Spinal cord (tissue), 10 donors: Measurements from ENCODE around the gene CEP68. TPM values are rescaled to one million over a fixed set of nuclear protein-coding genes. Genes with fewer than 3 reads are reported as not detected.
A peak's percentile ranks its signal among the peaks of the same experiment; 100 is the strongest.
"Not testable (repeated sequence)": the region's sequence is repeated elsewhere in the genome, so short reads cannot be mapped to it uniquely, and the experiment has no call there.

Experiments used
- DNase-seq, 6 donors: peaks; one replicate each; pipeline versions ENCODE4 v3.0.0 to v3.0.0-alpha.2; 2013 to 2015; ENCODE audit warnings: low spot score in 6 of 6, low read depth in 4 of 6
- H3K27ac ChIP-seq: one replicate; pipeline ENCODE4 v1.5.1; 2013; ENCODE audit warnings: low read depth, low read length, control low read depth
- H3K27me3 ChIP-seq: one replicate; pipeline ENCODE4 v1.6.1; 2013; ENCODE audit warnings: low read length; ENCODE audit not compliant: control insufficient read depth, insufficient read depth
- H3K36me3 ChIP-seq: one replicate; pipeline ENCODE4 v1.6.1; 2013; ENCODE audit warnings: low read length; ENCODE audit not compliant: control insufficient read depth, insufficient read depth
- H3K4me1 ChIP-seq: one replicate; pipeline ENCODE4 v1.6.1; 2013; ENCODE audit warnings: low read length; ENCODE audit not compliant: control insufficient read depth, insufficient read depth
- H3K4me3 ChIP-seq: one replicate; pipeline ENCODE4 v1.5.1; 2013; ENCODE audit warnings: low read depth, low read length, control low read depth
- H3K9me3 ChIP-seq: one replicate; pipeline ENCODE4 v1.6.1; 2013; ENCODE audit warnings: low read length; ENCODE audit not compliant: control insufficient read depth, insufficient read depth
- WGBS: methylation state at CpG from one replicate; pipeline ENCODE4 v1.1.5; 2013; ENCODE audit warnings: missing lambda C conversion rate; ENCODE audit not compliant: insufficient coverage; 5-methylcytosine and 5-hydroxymethylcytosine counted together
- polyA plus RNA-seq, 2 donors: library from polyadenylated mRNA; unstranded; fragments of 120-200 nt; gene quantifications; one replicate each; pipeline ENCODE4 v1.2.1, GENCODE V29; 2013; ENCODE audit not compliant: insufficient read length in 2 of 2
- total RNA-seq, 2 donors: library from RNA; depleted of rRNA in 1 of 2; stranded (reverse); fragments of 120-200 nt in 1 of 2; fragments of >200 nt in 1 of 2; gene quantifications; one replicate each; pipeline versions ENCODE4 v1.2.3 to v1.2.4, GENCODE V29; 2013 to 2014
- donor health status: healthy.

Gene CEP68
- total and polyA plus RNA-seq, 4 donors = 30.0 to 39.2 (median 33.6) TPM

DNA sequence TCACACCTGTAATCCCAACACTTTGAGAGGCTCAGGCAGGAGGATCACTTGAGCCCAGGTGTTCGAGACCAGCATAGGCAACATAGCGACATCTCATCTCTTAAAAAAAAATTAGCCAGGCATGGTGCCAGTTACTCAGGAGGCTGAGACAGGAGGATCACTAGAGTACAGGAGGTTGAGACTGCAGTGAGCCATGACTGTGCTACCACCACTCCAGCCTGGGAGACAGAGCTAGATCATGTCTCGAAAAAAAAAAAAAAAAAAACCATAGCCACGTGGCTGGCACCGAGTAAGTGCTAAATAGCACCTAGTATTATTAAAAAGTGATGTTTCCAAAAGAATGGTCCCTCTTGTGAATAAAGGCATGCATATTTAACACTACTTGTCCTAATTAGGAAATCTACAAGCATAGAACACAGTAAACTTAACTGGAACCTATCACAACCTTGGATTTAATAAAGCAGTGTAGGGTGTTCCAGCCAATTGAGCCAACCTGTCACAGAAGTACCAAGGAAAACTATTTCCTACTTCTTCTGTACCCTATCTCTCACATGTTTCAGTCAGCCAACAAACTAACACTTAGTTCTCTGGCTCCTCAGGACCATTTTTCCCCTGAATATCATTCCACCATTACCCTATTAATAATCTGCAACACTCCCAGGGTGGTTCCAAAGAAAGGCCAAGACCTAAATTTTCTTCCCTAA, 64.9 kb downstream of the CEP68 start:
- H3K27ac ChIP-seq = no peak overlapping the region
- no peaks in the 10 kb centered on the region for H3K36me3 ChIP-seq
- DNase-seq = no peak
- no peak overlapping the region for H3K4me3 ChIP-seq
- no peaks in the 10 kb centered on the region for H3K27me3 ChIP-seq
- H3K4me1 ChIP-seq = peaks cover 10% of the 10 kb centered on the region
- WGBS = no CpG with 5 or more reads among the region's 5 CpGs
- no peaks in the 10 kb centered on the region for H3K9me3 ChIP-seq

DNA sequence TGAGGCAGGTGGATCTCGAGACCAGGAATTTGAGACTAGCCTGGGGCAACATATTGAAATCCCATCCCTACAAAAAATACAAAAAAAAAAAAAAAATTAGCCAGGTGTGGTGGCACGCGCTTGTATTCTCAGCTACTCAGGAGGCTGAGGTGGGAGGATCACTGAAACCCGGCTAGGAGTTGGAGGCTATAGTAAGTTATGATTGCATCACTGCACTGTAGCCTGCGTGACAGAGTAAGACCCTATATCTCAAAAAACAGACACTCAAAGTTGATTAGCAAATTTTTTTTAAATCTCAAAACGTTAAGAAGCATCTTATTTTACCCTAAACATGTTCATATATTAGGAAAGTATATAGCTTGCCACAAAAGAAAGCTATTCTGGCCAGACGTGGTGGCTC, 66.1 kb downstream of the CEP68 start:
- Histone ChIP-seq H3K4me3 (no peak overlapping the region), H3K36me3 (no peaks in the 10 kb centered on the region), H3K27ac (no peak overlapping the region), H3K9me3 (no peaks in the 10 kb centered on the region), H3K27me3 (no peaks in the 10 kb centered on the region), H3K4me1 (peaks cover 13% of the 10 kb centered on the region)
- WGBS = 43% methylated on average over 1 of the region's 7 CpGs
- no peak for DNase-seq

DNA sequence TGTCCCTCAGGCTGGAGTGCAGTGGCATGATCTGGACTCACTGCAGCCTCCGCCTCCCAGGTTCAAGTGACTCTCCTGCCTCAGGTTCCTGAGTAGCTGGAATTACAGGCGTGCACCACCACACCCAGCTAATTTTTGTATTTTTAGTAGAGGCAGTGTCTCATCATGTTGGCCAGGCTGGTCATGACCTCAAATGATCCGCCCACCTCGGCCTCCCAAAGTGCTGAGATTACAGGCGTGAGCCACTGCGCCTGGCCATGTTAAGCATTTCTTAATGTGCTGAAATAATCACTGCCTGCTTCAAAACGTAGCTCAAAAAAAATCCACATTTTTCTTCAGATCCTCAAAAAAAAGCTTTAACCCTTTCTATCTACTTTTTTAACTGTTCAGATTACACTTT, 69.2 kb downstream of the CEP68 start:
- not testable (repeated sequence) for H3K4me3 ChIP-seq, H3K27ac ChIP-seq, H3K36me3 ChIP-seq, H3K27me3 ChIP-seq, DNase-seq, H3K9me3 ChIP-seq
- peaks cover 20% of the 10 kb centered on the region for H3K4me1 ChIP-seq
- 70% methylated on average over 3 of the region's 7 CpGs for WGBS

DNA sequence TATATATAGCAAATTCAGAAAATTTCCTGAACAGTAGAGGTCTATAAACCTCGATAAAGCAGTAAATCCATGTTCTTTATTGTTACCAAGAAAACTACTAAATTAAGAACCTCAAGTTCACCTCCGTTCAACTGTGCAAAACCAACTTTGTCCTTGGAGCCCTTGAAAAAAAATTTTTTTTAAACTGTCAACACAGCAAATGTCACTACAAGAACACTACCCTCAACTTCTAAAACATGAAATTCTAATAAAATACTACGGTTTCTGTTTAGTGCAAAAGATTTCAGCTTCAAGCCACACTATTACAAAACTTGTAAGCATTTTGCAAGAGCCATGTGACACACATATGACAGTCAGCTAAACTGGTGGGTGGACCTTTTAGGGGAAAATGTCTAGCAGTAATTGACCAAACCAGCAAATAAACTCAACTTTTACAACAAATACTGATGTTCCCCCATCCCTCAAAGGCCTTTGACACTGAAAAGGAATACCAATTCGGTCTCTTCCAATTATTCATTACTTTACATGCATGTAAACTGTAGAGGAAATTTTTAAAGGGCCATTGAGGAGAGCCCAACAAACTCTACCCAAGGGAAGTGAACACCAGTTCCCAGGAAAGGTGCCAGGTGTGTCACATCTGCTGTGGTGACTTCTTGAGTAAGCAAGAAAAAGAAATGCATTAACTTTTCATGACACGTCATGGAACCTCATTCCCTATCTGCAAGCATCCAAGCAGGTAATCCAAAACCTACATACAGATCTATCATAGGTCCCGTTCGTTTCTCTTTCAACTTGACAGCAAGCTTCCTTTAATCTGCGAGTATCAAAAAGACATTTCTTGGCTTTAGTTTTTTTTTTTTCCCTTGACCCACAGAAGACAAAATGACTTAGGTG, 72.3 kb downstream of the CEP68 start:
- Histone ChIP-seq H3K36me3 (no peaks in the 10 kb centered on the region), H3K27me3 (no peaks in the 10 kb centered on the region), H3K4me3 (peak overlapping the region; percentile 93), H3K9me3 (no peaks in the 10 kb centered on the region), H3K27ac (peak overlapping the region; percentile 99), H3K4me1 (peaks cover 21% of the 10 kb centered on the region)
- peak in 1 of 6 donors; percentile 5 for DNase-seq
- 25% methylated on average over 5 of the region's 8 CpGs for WGBS

- Histone ChIP-seq H3K4me3 (peak overlapping the region; percentile 93), H3K4me1 (peaks cover 21% of the 10 kb centered on the region), H3K27me3 (no peaks in the 10 kb centered on the region), H3K27ac (peak overlapping the region; percentile 99), H3K36me3 (no peaks in the 10 kb centered on the region), H3K9me3 (no peaks in the 10 kb centered on the region)
- 0% methylated on average over 28 of the region's 29 CpGs for WGBS
- peak in 5 of 6 donors; percentile 5 to 53 (median 21) for DNase-seq
Measured at GRCh38 chr2:65129286-65129825, 73.1 kb downstream of the CEP68 start.

DNA sequence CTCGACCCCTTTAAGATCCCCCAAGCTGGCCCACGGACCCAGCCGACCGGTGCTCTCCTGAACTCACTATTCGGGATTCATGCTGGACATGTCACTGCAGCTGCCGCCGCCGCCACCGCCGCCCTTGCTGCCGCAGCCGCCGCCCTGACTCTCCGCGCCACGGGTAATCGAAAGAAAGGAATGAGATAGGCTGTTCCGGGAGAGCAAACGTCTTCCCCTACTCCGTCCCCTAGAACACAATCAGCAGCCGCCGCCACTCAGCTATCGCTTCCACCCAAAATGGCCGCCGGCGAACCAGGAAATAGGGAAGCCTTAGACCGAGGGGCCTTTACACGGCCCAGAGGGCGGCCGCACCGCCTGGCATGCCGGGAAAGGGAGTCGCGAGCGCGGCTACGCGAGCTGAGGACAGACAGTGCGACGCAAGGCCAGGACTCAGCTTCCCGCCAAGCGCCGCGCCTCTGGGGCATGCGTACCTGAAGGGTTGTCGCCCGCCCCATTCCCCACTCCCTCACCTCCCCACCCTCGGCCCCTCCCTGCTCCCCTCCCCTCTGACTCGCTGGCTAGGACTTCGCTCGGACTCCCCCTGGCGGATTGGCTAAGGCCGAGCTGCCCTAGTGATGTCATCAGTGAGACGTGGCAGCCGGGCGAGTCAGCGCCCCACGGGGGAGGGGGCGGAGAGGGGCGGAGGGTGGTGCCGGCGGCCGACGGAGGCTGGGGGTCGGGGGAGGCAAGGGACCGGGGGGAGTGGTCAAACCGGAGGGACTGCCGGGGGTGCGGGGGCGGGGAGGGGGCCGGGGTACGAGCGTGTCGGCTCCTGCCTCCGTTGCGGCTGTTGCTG, 73.8 kb downstream of the CEP68 start, which contains the start of gene RAB1A:
RAB1A (minus strand) TSS at position 281 of the 838 bp plus-strand sequence; CDS start at position 90, 191 bp downstream.
- Histone ChIP-seq H3K27ac (peak within 1 kb of the TSS; percentile 99), H3K4me1 (peaks cover 21% of the 10 kb centered on the region), H3K9me3 (no peaks in the 10 kb centered on the region), H3K36me3 (no peaks in the 10 kb centered on the region), H3K4me3 (peak within 1 kb of the TSS; percentile 93), H3K27me3 (no peaks in the 10 kb centered on the region)
- DNase-seq = peak; percentile 93 to 100 (median 99)
- WGBS = under 1% methylated on average over 57 of the region's 76 CpGs

DNA sequence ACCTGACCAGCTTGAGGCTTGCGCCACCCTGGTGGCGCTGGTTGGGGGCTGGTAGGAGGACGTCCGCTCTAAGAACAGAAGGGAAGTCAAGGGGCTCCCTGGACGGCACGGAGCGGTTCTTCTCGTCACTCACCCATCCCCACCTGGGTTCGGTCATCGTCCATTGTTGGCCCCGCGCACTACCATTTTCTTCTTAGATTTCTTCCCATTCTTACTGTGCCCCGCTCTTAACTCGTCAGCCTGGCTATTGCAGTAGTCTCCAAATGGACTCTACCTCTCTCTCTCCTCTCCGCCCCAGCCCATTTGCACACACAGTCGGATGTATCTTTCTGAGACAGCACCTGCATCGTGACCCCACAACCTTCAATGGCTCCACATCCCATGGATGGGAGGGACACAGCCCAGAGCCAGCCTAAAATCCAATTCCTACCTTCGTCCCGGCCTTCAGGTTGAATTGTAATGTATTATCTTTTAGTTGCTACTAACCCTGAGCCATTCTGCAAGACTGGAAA, 74.5 kb downstream of the CEP68 start:
- peak overlapping the region; percentile 72 for H3K4me3 ChIP-seq
- 7% methylated on average over 16 of the region's 19 CpGs for WGBS
- H3K4me1 ChIP-seq = peaks cover 18% of the 10 kb centered on the region
- peak overlapping the region; percentile 86 for H3K27ac ChIP-seq
- no peaks in the 10 kb centered on the region for H3K9me3 ChIP-seq
- DNase-seq = peak in 1 of 6 donors; percentile 36
- H3K27me3 ChIP-seq = no peaks in the 10 kb centered on the region
- H3K36me3 ChIP-seq = no peaks in the 10 kb centered on the region

- not testable (repeated sequence) for DNase-seq, H3K27me3 ChIP-seq, H3K9me3 ChIP-seq, H3K27ac ChIP-seq, H3K36me3 ChIP-seq, H3K4me3 ChIP-seq, H3K4me1 ChIP-seq
- WGBS = 94% methylated on average over 13 of the region's 15 CpGs
Measured at GRCh38 chr2:65132930-65133329, 76.7 kb downstream of the CEP68 start.

- H3K4me1 ChIP-seq = peaks cover 4% of the 10 kb centered on the region
- H3K27ac ChIP-seq = no peak overlapping the region
- no peak for DNase-seq
- H3K9me3 ChIP-seq = no peaks in the 10 kb centered on the region
- no peaks in the 10 kb centered on the region for H3K27me3 ChIP-seq
- H3K4me3 ChIP-seq = no peak overlapping the region
- 90% methylated on average over 2 of the region's 4 CpGs for WGBS
- no peaks in the 10 kb centered on the region for H3K36me3 ChIP-seq
Measured at GRCh38 chr2:65133626-65134025, 77.4 kb downstream of the CEP68 start.
